HEK293 (cell line): ENCODE data around the gene MUC5B.

Experiments used
- ZBTB17 ChIP-seq: fragments of 450-650 bp; formaldehyde crosslinking; IDR thresholded peaks from 2 replicates; pipeline ENCODE4 v1.5.1; 2016; ENCODE audit warnings: missing biosample characterization, missing genetic modification characterization
- ZBTB21 ChIP-seq: fragments of 450-650 bp; formaldehyde crosslinking; IDR thresholded peaks from 2 replicates; pipeline ENCODE4 v1.5.1; 2017; ENCODE audit warnings: missing biosample characterization, missing genetic modification characterization
- ZNF311 ChIP-seq: fragments of 450-650 bp; formaldehyde crosslinking; IDR thresholded peaks from 2 replicates; pipeline ENCODE4 v1.5.1; 2017; ENCODE audit warnings: missing biosample characterization, missing genetic modification characterization, borderline replicate concordance
- ZNF423 ChIP-seq: fragments of 450-650 bp; formaldehyde crosslinking; IDR thresholded peaks from 2 replicates; pipeline ENCODE4 v1.5.1; 2016; ENCODE audit warnings: missing biosample characterization, missing genetic modification characterization
- ZNF561 ChIP-seq: fragments of 450-650 bp; IDR thresholded peaks from 2 replicates; pipeline ENCODE4 v1.5.1; 2018; ENCODE audit warnings: missing biosample characterization, missing genetic modification characterization, borderline replicate concordance
- ZNF704 ChIP-seq: fragments of 450-650 bp; formaldehyde crosslinking; IDR thresholded peaks from 2 replicates; pipeline ENCODE4 v1.5.1; 2016; ENCODE audit warnings: missing biosample characterization, missing genetic modification characterization
- ZNF792 ChIP-seq: fragments of 450-650 bp; formaldehyde crosslinking; IDR thresholded peaks from 2 replicates; pipeline ENCODE4 v1.5.1; 2016; ENCODE audit warnings: missing biosample characterization, missing genetic modification characterization
- TF ChIP-seq, protein P1 (sequence below): fragments of 450-650 bp; formaldehyde crosslinking; IDR thresholded peaks from 2 replicates; pipeline ENCODE4 v1.5.1; 2016; ENCODE audit warnings: missing biosample characterization, missing genetic modification characterization
- TF ChIP-seq, protein P2 (sequence below): fragments of 450-650 bp; formaldehyde crosslinking; optimal IDR thresholded peaks from 2 replicates; pipeline ENCODE3; 2016; ENCODE audit warnings: missing biosample characterization, mild to moderate bottlenecking, missing genetic modification characterization

DNA sequence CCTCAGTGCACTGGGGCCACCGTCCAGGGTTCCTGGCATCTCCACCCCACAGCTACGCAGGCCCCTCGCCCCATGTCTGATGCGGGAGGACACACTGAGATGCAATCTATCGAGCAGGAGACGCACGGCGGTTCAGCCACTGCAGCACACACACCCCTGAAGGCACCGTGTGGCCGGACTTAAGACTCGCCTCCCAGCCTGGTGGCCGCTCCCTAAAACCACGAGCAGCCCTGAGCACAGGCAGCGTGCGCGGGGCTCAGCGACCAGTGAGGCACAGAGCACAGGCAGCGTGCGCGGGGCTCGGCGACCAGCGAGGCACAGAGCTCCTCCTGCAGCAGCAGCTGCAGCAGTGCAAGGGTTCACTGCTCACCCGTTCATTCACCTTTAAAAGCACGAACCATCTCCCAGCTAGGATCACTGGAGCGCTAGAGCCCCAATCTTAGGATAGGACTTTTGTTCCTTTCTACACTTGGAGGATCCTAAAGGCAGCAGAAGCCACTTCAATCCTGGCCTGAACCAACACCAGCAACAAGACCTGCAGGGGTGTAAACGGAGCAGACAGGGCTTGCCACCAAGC, 55.2 kb downstream of the MUC5B start:
- TF ChIP-seq, protein P1, sequence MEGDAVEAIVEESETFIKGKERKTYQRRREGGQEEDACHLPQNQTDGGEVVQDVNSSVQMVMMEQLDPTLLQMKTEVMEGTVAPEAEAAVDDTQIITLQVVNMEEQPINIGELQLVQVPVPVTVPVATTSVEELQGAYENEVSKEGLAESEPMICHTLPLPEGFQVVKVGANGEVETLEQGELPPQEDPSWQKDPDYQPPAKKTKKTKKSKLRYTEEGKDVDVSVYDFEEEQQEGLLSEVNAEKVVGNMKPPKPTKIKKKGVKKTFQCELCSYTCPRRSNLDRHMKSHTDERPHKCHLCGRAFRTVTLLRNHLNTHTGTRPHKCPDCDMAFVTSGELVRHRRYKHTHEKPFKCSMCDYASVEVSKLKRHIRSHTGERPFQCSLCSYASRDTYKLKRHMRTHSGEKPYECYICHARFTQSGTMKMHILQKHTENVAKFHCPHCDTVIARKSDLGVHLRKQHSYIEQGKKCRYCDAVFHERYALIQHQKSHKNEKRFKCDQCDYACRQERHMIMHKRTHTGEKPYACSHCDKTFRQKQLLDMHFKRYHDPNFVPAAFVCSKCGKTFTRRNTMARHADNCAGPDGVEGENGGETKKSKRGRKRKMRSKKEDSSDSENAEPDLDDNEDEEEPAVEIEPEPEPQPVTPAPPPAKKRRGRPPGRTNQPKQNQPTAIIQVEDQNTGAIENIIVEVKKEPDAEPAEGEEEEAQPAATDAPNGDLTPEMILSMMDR (tag by site-specific recombination) = no peak
- TF ChIP-seq ZBTB17 (no peak), ZNF792 (tag by site-specific recombination) (no peak), ZBTB21 (tag by site-specific recombination) (no peak), ZNF704 (tag by site-specific recombination) (no peak), ZNF423 (tag by site-specific recombination) (no peak), ZNF311 (no peak), ZNF561 (no peak)
- TF ChIP-seq, protein P2, sequence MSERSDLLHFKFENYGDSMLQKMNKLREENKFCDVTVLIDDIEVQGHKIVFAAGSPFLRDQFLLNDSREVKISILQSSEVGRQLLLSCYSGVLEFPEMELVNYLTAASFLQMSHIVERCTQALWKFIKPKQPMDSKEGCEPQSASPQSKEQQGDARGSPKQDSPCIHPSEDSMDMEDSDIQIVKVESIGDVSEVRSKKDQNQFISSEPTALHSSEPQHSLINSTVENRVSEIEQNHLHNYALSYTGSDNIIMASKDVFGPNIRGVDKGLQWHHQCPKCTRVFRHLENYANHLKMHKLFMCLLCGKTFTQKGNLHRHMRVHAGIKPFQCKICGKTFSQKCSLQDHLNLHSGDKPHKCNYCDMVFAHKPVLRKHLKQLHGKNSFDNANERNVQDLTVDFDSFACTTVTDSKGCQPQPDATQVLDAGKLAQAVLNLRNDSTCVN = no peak
